HG03460 (cell line): ENCODE data around the gene CD2AP.

Experiments
- ATAC-seq: cut with Tn5 transposase; IDR thresholded peaks from one replicate; pipeline ENCODE4 v1.9.1; 2021; ENCODE audit not compliant: unreplicated experiment

The CD2AP gene

GRCh38 chr6:47672816-47673215 lies 195.2 kb downstream of the CD2AP start:
- ATAC-seq = no peak

GRCh38 chr6:47674673-47675072 lies 197.1 kb downstream of the CD2AP start:
- ATAC-seq = no peak
